ENCODE data around the gene STUB1.

The STUB1 gene

GRCh38 chr16:674968-675883 is 5.0 kb upstream of the STUB1 start, which contains the start of gene RHBDL1:
Gene RHBDL1 (plus strand): TSS chr16:675671. CDS start chr16:675791, 120 bp downstream.
- H3K27me3 ChIP-seq (ENCODE audit: control insufficient read depth in 1 of 2, insufficient read depth in 2 of 2, low read length in 2 of 2) = peaks cover 0 to 4% of the 10 kb centered on the region in 2 donors
- H3K9ac ChIP-seq (ENCODE audit: low read length in 2 of 2) = peak within 1 kb of the TSS in 1 of 2 donors; percentile 38
- peaks cover 11 to 13% of the 10 kb centered on the region in 2 donors for H3K36me3 ChIP-seq (ENCODE audit: control insufficient read depth in 2 of 2, insufficient read depth in 2 of 2, low read length in 2 of 2)
- no peak within 1 kb of the TSS for H3K27ac ChIP-seq (ENCODE audit: low read length)
- H3K4me1 ChIP-seq (ENCODE audit: control insufficient read depth, insufficient read depth, low read length) = peaks cover 23% of the 10 kb centered on the region
- peak within 1 kb of the TSS in 1 of 2 donors; percentile 68 for H3K4me3 ChIP-seq (ENCODE audit: low read length in 2 of 2)
- no peaks in the 10 kb centered on the region for H3K9me3 ChIP-seq (ENCODE audit: control insufficient read depth in 2 of 2, low read length in 2 of 2)

- H3K27ac ChIP-seq (ENCODE audit: low read length) = no peak overlapping the region
- peaks cover 9 to 12% of the 10 kb centered on the region in 2 donors for H3K36me3 ChIP-seq (ENCODE audit: control insufficient read depth in 2 of 2, insufficient read depth in 2 of 2, low read length in 2 of 2)
- peaks cover 27% of the 10 kb centered on the region for H3K4me1 ChIP-seq (ENCODE audit: control insufficient read depth, insufficient read depth, low read length)
- H3K4me3 ChIP-seq (ENCODE audit: low read length in 2 of 2) = peak overlapping the region in 1 of 2 donors; percentile 68
- H3K9ac ChIP-seq (ENCODE audit: low read length in 2 of 2) = no peak overlapping the region
- no peaks in the 10 kb centered on the region for H3K9me3 ChIP-seq (ENCODE audit: control insufficient read depth in 2 of 2, low read length in 2 of 2)
- peaks cover 0 to 4% of the 10 kb centered on the region in 2 donors for H3K27me3 ChIP-seq (ENCODE audit: control insufficient read depth in 1 of 2, insufficient read depth in 2 of 2, low read length in 2 of 2)
Observed at GRCh38 chr16:675884-676564, 4.2 kb upstream of the STUB1 start.

GRCh38 chr16:676565-676902 is 3.7 kb upstream of the STUB1 start:
- Histone ChIP-seq H3K36me3 (ENCODE audit: control insufficient read depth in 2 of 2, insufficient read depth in 2 of 2, low read length in 2 of 2) (peaks cover 9 to 10% of the 10 kb centered on the region in 2 donors), H3K27ac (ENCODE audit: low read length) (no peak overlapping the region), H3K4me1 (ENCODE audit: control insufficient read depth, insufficient read depth, low read length) (peaks cover 32% of the 10 kb centered on the region), H3K9ac (ENCODE audit: low read length in 2 of 2) (no peak overlapping the region), H3K27me3 (ENCODE audit: control insufficient read depth in 1 of 2, insufficient read depth in 2 of 2, low read length in 2 of 2) (peaks cover 0 to 4% of the 10 kb centered on the region in 2 donors), H3K9me3 (ENCODE audit: control insufficient read depth in 2 of 2, low read length in 2 of 2) (no peaks in the 10 kb centered on the region), H3K4me3 (ENCODE audit: low read length in 2 of 2) (no peak overlapping the region)

- no peak overlapping the region for H3K9ac ChIP-seq (ENCODE audit: low read length in 2 of 2)
- no peaks in the 10 kb centered on the region for H3K9me3 ChIP-seq (ENCODE audit: control insufficient read depth in 2 of 2, low read length in 2 of 2)
- H3K4me1 ChIP-seq (ENCODE audit: control insufficient read depth, insufficient read depth, low read length) = peaks cover 36% of the 10 kb centered on the region
- no peak overlapping the region for H3K27ac ChIP-seq (ENCODE audit: low read length)
- H3K36me3 ChIP-seq (ENCODE audit: control insufficient read depth in 2 of 2, insufficient read depth in 2 of 2, low read length in 2 of 2) = peaks cover 11 to 13% of the 10 kb centered on the region in 2 donors
- H3K4me3 ChIP-seq (ENCODE audit: low read length in 2 of 2) = no peak overlapping the region
- H3K27me3 ChIP-seq (ENCODE audit: control insufficient read depth in 1 of 2, insufficient read depth in 2 of 2, low read length in 2 of 2) = peaks cover 0 to 4% of the 10 kb centered on the region in 2 donors
Observed at GRCh38 chr16:676913-677312, 3.3 kb upstream of the STUB1 start.

- Histone ChIP-seq H3K9ac (ENCODE audit: low read length in 2 of 2) (no peak overlapping the region), H3K4me3 (ENCODE audit: low read length in 2 of 2) (no peak overlapping the region), H3K27me3 (ENCODE audit: control insufficient read depth in 1 of 2, insufficient read depth in 2 of 2, low read length in 2 of 2) (peaks cover 0 to 4% of the 10 kb centered on the region in 2 donors), H3K36me3 (ENCODE audit: control insufficient read depth in 2 of 2, insufficient read depth in 2 of 2, low read length in 2 of 2) (peaks cover 11 to 16% of the 10 kb centered on the region in 2 donors), H3K27ac (ENCODE audit: low read length) (no peak overlapping the region), H3K9me3 (ENCODE audit: control insufficient read depth in 2 of 2, low read length in 2 of 2) (no peaks in the 10 kb centered on the region), H3K4me1 (ENCODE audit: control insufficient read depth, insufficient read depth, low read length) (peaks cover 42% of the 10 kb centered on the region)
Observed at GRCh38 chr16:677316-678190, 2.7 kb upstream of the STUB1 start.

GRCh38 chr16:678209-678857 is 1.9 kb upstream of the STUB1 start:
- H3K9me3 ChIP-seq (ENCODE audit: control insufficient read depth in 2 of 2, low read length in 2 of 2) = no peaks in the 10 kb centered on the region

GRCh38 chr16:678858-679813 is 1.1 kb upstream of the STUB1 start:
- Histone ChIP-seq H3K27me3 (ENCODE audit: control insufficient read depth in 1 of 2, insufficient read depth in 2 of 2, low read length in 2 of 2) (peaks cover 0 to 4% of the 10 kb centered on the region in 2 donors), H3K4me1 (ENCODE audit: control insufficient read depth, insufficient read depth, low read length) (peaks cover 57% of the 10 kb centered on the region), H3K27ac (ENCODE audit: low read length) (peak overlapping the region; percentile 53), H3K4me3 (ENCODE audit: low read length in 2 of 2) (peak overlapping the region; percentile 60 to 74), H3K9ac (ENCODE audit: low read length in 2 of 2) (peak overlapping the region; percentile 27 to 62), H3K36me3 (ENCODE audit: control insufficient read depth in 2 of 2, insufficient read depth in 2 of 2, low read length in 2 of 2) (peaks cover 12 to 17% of the 10 kb centered on the region in 2 donors), H3K9me3 (ENCODE audit: control insufficient read depth in 2 of 2, low read length in 2 of 2) (no peaks in the 10 kb centered on the region)

More at GRCh38 chr16:678209-678857, 1.9 kb upstream of the STUB1 start:
- Histone ChIP-seq H3K4me1 (ENCODE audit: control insufficient read depth, insufficient read depth, low read length) (peaks cover 50% of the 10 kb centered on the region), H3K4me3 (ENCODE audit: low read length in 2 of 2) (no peak overlapping the region), H3K27ac (ENCODE audit: low read length) (no peak overlapping the region), H3K9ac (ENCODE audit: low read length in 2 of 2) (no peak overlapping the region), H3K36me3 (ENCODE audit: control insufficient read depth in 2 of 2, insufficient read depth in 2 of 2, low read length in 2 of 2) (peaks cover 12 to 17% of the 10 kb centered on the region in 2 donors), H3K27me3 (ENCODE audit: control insufficient read depth in 1 of 2, insufficient read depth in 2 of 2, low read length in 2 of 2) (peaks cover 0 to 4% of the 10 kb centered on the region in 2 donors)

GRCh38 chr16:680625-680945 is 375 bp downstream of the STUB1 start:
- H3K9ac ChIP-seq (ENCODE audit: low read length in 2 of 2) = peak overlapping the region; percentile 75 to 80
- H3K4me1 ChIP-seq (ENCODE audit: control insufficient read depth, insufficient read depth, low read length) = peaks cover 60% of the 10 kb centered on the region
- H3K4me3 ChIP-seq (ENCODE audit: low read length in 2 of 2) = peak overlapping the region; percentile 81 to 83

GRCh38 chr16:680967-681745 is 946 bp downstream of the STUB1 start:
- Histone ChIP-seq H3K36me3 (ENCODE audit: control insufficient read depth in 2 of 2, insufficient read depth in 2 of 2, low read length in 2 of 2) (peaks cover 12 to 17% of the 10 kb centered on the region in 2 donors), H3K9me3 (ENCODE audit: control insufficient read depth in 2 of 2, low read length in 2 of 2) (no peaks in the 10 kb centered on the region), H3K4me3 (ENCODE audit: low read length in 2 of 2) (peak overlapping the region; percentile 81 to 83), H3K27me3 (ENCODE audit: control insufficient read depth in 1 of 2, insufficient read depth in 2 of 2, low read length in 2 of 2) (no peaks in the 10 kb centered on the region), H3K27ac (ENCODE audit: low read length) (peak overlapping the region; percentile 67), H3K9ac (ENCODE audit: low read length in 2 of 2) (peak overlapping the region; percentile 75 to 80), H3K4me1 (ENCODE audit: control insufficient read depth, insufficient read depth, low read length) (peaks cover 56% of the 10 kb centered on the region)

More at GRCh38 chr16:680625-680945, 375 bp downstream of the STUB1 start:
- H3K9me3 ChIP-seq (ENCODE audit: control insufficient read depth in 2 of 2, low read length in 2 of 2) = no peaks in the 10 kb centered on the region
- peaks cover 12 to 17% of the 10 kb centered on the region in 2 donors for H3K36me3 ChIP-seq (ENCODE audit: control insufficient read depth in 2 of 2, insufficient read depth in 2 of 2, low read length in 2 of 2)
- no peaks in the 10 kb centered on the region for H3K27me3 ChIP-seq (ENCODE audit: control insufficient read depth in 1 of 2, insufficient read depth in 2 of 2, low read length in 2 of 2)
- H3K27ac ChIP-seq (ENCODE audit: low read length) = peak overlapping the region; percentile 67
